T1000 (cell line): ENCODE results near the gene ATXN1.

Experiments used
- DNase-seq: peaks from one replicate; lab custom pipeline; 2025; ENCODE audit warnings: mixed read lengths; lab: John Stamatoyannopoulos, UW

ATXN1 gene

GRCh38 chr6:16783509-16783908, 22.2 kb upstream of the ATXN1 start:
- no peak for DNase-seq

GRCh38 chr6:16782278-16782677, 21.0 kb upstream of the ATXN1 start:
- DNase-seq = no peak

- DNase-seq = no peak
Observed at GRCh38 chr6:16781348-16782169, 20.3 kb upstream of the ATXN1 start.

- DNase-seq = no peak
Observed at GRCh38 chr6:16778521-16778920, 17.3 kb upstream of the ATXN1 start.

GRCh38 chr6:16777794-16778193, 16.5 kb upstream of the ATXN1 start:
- no peak for DNase-seq

GRCh38 chr6:16776394-16777017, 15.2 kb upstream of the ATXN1 start:
- no peak for DNase-seq

GRCh38 chr6:16774437-16774836, 13.2 kb upstream of the ATXN1 start:
- DNase-seq = no peak

GRCh38 chr6:16773362-16773761, 12.1 kb upstream of the ATXN1 start:
- no peak for DNase-seq

- DNase-seq = no peak
Observed at GRCh38 chr6:16770701-16771569, 9.7 kb upstream of the ATXN1 start.

- DNase-seq = no peak
Observed at GRCh38 chr6:16769986-16770376, 8.7 kb upstream of the ATXN1 start.

GRCh38 chr6:16769131-16769985, 8.1 kb upstream of the ATXN1 start:
- peak; percentile 30 for DNase-seq

- DNase-seq = no peak
Observed at GRCh38 chr6:16768477-16768830, 7.2 kb upstream of the ATXN1 start.

- no peak for DNase-seq
Observed at GRCh38 chr6:16767765-16768476, 6.7 kb upstream of the ATXN1 start.

GRCh38 chr6:16766836-16767745, 5.8 kb upstream of the ATXN1 start:
- no peak for DNase-seq

- no peak for DNase-seq
Observed at GRCh38 chr6:16766043-16766536, 4.8 kb upstream of the ATXN1 start.

GRCh38 chr6:16765235-16765634, 4.0 kb upstream of the ATXN1 start:
- DNase-seq = no peak

GRCh38 chr6:16764188-16764950, 3.1 kb upstream of the ATXN1 start:
- DNase-seq = no peak

- DNase-seq = peak; percentile 48
Observed at GRCh38 chr6:16762550-16763477, 1.6 kb upstream of the ATXN1 start.
